Measurements from ENCODE around the gene EMILIN1. TPM values are rescaled to one million over a fixed set of nuclear protein-coding genes. Genes with fewer than 3 reads are reported as not detected.

Gene EMILIN1
- total RNA-seq, 1 experiment from 2014 or later = 1.2 TPM

GRCh38 chr2:27081984-27082772, 3.8 kb downstream of the EMILIN1 start:
- no peak for TF ChIP-seq CTCF (conservative IDR thresholded peaks at IDR 0.05)
- H4K5ac ChIP-seq (ENCODE audit: insufficient read length, low read depth, low read length) = no peak overlapping the region
- H2BK12ac ChIP-seq (ENCODE audit: insufficient read length, low read depth, low read length) = no peak overlapping the region
- no peak overlapping the region for H3K56ac ChIP-seq (ENCODE audit: insufficient read length, low read depth, low read length)
- Mint-ChIP-seq H3K27ac (no peak overlapping the region), H3K4me3 (peak overlapping the region in 1 of 2 experiments; percentile 75; a peak in 2 of 5 replicates), H3K36me3 (ENCODE audit: insufficient read depth in 1 of 3, low read depth in 3 of 3) (no peaks in the 10 kb centered on the region), H3K4me1 (peaks cover 20 to 45% of the 10 kb centered on the region in 2 experiments), H3K27me3 (ENCODE audit: low read depth) (peaks cover 20% of the 10 kb centered on the region), H3K9me3 (no peaks in the 10 kb centered on the region)
- H2BK15ac ChIP-seq (ENCODE audit: low read depth, low read length) = no peak overlapping the region
- no peak for DNase-seq
- H2BK5ac ChIP-seq (ENCODE audit: insufficient read length, low read length) = no peak overlapping the region
- no peak overlapping the region for H3K23ac ChIP-seq (ENCODE audit: insufficient read length, low read depth, low read length)
- no peak overlapping the region for H2BK20ac ChIP-seq (ENCODE audit: low read depth, low read length, poor library complexity, severe bottlenecking)
- H3K4me1 ChIP-seq (ENCODE audit: insufficient read depth, low read length) = no peaks in the 10 kb centered on the region
- no peaks in the 10 kb centered on the region for H3K79me1 ChIP-seq (ENCODE audit: insufficient read depth, low read depth, low read length, poor library complexity, severe bottlenecking)
- H2BK120ac ChIP-seq (ENCODE audit: low read depth, low read length, poor library complexity, severe bottlenecking) = no peak overlapping the region
- H4K8ac ChIP-seq (replicated peaks; ENCODE audit: insufficient read length, low read depth, low read length) = no peak overlapping the region
- H3K23me2 ChIP-seq (ENCODE audit: insufficient read length, low read depth, low read length, poor library complexity, severe bottlenecking) = peaks cover 11% of the 10 kb centered on the region
- no peaks in the 10 kb centered on the region for H3K27me3 ChIP-seq (ENCODE audit: insufficient read depth, low read length)
- no CpG with 5 or more reads among the region's 38 CpGs for WGBS (ENCODE audit: extremely low coverage, insufficient read length, low lambda C conversion rate)
- no peak overlapping the region for H3T11ph ChIP-seq (ENCODE audit: low read length)
- no peak overlapping the region for H3K4ac ChIP-seq (ENCODE audit: low read depth, low read length)
- H3K18ac ChIP-seq (ENCODE audit: insufficient read length, low read depth, low read length) = no peak overlapping the region
- no peak overlapping the region for H2AFZ ChIP-seq (ENCODE audit: low read length)
- no peaks in the 10 kb centered on the region for H4K20me1 ChIP-seq (ENCODE audit: control insufficient read depth, insufficient read depth, insufficient read length)
- H3K79me2 ChIP-seq (ENCODE audit: insufficient read depth, low read length) = no peaks in the 10 kb centered on the region
- H3K9ac ChIP-seq (ENCODE audit: extremely low read depth, insufficient read length, low read length) = no peak overlapping the region
- H3K4me2 ChIP-seq (ENCODE audit: insufficient read depth, insufficient read length, low read length) = no peak overlapping the region
- H3K14ac ChIP-seq (ENCODE audit: insufficient read depth, low read length) = no peak overlapping the region; the same call in 1 of the 2 replicates
- no peaks in the 10 kb centered on the region for H3K9me3 ChIP-seq (ENCODE audit: control insufficient read depth, low read depth, low read length)
- no peak overlapping the region for H2AK5ac ChIP-seq (ENCODE audit: insufficient read length, low read length)
- H3K27ac ChIP-seq (ENCODE audit: insufficient read length, low read depth, low read length) = no peak overlapping the region
- no peak overlapping the region for H4K91ac ChIP-seq (ENCODE audit: insufficient read length, low read depth, low read length)

Data from H9 (cell line).